ENCODE measurements around the gene ADD1. TPM values are rescaled to one million over a fixed set of nuclear protein-coding genes. Genes with fewer than 3 reads are reported as not detected.
"Not testable (repeated sequence)": the region's sequence is repeated elsewhere in the genome, so short reads cannot be mapped to it uniquely, and the experiment has no call there.

The ADD1 gene
- total RNA-seq, 1 donor from 2014 or later: 228 TPM

DNA sequence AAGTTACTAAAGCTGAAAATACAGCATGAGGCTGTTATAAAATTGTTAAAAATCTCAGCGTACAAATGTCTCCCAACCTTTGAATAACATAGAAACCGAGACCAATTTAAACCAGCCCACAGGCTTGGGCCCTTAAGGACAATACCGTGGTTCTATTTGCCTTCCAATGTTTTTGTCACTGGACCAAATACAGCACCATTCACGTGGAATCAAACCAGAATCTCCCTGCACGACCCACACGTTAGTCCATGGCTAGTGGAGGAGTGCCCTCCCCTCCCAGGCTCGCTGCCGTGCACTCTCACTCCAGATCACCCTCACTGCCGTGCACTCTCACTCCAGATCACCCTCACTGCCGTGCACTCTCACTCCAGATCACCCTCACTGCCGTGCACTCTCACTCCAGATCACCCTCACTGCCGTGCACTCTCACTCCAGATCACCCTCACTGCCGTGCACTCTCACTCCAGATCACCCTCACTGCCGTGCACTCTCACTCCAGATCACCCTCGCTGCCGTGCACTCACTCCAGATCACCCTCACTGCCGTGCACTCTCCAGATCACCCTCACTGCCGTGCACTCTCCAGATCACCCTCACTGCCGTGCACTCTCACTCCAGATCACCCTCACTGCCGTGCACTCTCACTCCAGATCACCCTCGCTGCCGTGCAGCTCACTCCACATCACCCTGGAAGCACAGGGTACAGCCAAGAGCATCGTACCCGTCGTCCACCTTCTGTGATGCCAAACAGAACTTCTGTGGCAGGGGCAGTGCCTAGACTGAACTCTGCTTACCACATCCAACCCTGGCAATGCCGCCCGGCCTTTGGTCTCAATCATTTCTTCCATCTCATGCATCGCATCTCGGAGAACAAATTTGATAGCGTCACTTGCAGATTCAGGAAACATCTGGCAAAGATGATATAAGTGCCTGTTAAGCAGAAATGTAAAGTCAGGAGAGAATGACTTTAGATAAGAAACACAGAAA, 102.3 kb downstream of the ADD1 start:
- DNase-seq; ATAC-seq; intact Hi-C loops (cut with micrococcal nuclease): not testable (repeated sequence)

DNA sequence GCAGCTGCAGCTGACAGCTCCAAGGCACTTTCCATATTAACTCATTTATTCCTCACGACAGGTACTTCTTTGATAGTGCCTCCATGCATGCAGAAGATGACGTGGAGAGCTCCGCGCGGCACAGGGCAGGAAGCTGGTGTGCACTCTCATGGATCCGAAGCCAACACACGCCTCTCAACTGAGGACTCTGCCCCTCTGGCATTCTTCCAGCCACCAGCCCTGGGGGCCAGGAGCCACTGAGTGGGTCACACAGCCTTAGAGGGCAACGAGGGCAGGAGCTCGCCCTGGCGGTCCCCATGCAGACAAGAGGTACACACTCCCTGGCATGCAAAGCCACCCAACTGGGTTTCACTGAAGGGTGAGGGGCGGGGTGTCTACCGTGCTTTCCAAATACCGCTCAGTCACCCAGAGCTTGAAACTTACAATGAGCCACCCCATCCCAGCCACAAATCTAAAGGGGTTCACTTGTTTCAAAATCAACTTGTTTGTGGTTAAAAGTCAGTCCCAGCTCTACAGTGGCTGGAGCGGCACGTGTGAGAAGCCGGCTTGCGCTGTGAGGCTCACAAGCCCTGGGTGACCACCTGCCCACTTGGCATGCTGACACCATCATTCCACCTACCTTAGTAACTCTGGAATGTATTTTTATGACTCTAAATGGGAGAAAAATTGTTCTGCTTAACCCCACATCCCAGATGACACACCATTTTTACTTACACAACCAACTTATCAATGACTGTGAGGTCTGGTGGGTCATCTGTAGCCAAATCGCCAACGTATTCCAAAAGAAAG, 103.4 kb downstream of the ADD1 start:
- DNase-seq (no peak), ATAC-seq (no peak)
- intact Hi-C loops (cut with micrococcal nuclease): no loop called here

DNA sequence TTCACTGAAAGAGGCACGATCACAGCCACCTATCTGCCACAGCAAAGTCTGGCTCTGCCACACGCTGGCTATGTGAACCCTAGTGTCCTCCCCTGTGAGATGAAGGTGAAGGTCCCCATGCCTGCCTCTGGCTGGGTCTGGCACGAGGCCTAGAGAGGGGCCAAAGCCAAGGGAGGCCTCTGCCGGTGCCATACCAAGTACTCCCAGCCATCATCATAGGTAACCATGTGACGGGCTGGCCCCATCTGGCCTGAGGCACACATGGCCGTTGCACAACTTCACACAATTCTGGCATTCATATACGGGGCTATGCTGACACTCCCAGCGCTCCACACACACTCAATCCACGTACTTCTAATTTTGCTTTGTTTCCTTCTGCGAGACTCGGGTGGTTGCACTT, 104.3 kb downstream of the ADD1 start:
- intact Hi-C loops (cut with micrococcal nuclease): no loop called here
- ATAC-seq: peak; percentile 88
- peak; percentile 76 for DNase-seq

DNA sequence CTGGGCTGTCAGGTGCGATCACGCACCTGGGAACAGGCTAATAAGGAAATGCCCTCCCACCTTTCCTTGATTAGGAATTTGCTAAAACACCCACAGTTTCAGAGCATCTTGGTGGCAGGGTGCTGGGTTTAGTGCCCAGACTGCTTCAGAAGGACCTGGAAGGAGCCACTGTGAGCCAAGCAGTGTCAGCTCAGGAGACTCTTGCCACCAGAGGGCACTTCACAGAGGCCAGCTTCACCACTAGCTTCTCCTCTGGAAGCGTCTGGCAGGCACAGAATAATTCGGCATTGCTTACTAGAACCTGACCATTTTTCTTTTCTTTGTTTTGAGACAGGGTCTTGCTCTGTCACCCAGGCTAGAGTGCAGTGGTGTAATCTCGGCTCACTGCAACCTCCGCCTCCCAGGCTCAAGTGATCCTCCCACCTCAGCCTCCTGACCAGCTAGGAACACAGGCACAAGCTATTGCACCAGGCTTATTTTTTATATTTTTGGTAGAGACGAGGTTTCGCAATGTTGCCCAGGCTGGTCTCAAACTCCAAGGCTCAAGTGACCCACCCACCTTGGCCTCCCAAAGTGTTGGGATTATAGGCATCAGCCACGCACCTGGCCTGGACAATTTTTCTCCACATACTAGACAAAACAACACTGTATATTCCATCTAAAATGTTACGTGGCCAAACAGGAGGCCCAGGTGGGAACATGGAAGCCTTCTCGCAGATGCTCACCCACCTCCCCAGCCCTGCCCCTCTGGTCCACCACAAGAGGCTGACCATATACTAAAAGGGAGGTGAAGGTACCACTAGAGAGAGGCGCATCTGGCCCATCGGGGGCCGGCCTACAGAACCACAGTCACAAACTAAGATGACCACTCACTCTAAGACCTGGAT, 105.5 kb downstream of the ADD1 start:
- no peak for DNase-seq
- peak; percentile 56 for ATAC-seq
- intact Hi-C loops (cut with micrococcal nuclease): no loop called here

DNA sequence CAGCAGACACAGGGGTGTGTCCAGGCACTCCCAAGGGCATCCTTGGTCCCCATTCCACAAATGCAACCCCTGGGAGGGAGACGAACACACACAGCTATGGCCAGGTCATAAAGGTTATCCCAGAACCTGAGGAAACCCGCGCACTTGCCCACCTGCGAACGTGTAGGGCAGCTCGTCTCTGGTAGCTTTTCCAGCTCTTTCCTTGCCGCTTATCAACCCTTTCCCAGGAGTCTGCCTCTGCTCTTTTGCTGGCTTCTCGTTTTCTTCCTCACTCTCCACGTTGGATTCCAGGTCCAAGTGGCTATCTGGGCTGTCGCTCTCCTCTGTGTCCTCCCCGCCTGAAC, 106.1 kb downstream of the ADD1 start:
- no peak for DNase-seq
- intact Hi-C loops (cut with micrococcal nuclease): no loop called here
- ATAC-seq: no peak

DNA sequence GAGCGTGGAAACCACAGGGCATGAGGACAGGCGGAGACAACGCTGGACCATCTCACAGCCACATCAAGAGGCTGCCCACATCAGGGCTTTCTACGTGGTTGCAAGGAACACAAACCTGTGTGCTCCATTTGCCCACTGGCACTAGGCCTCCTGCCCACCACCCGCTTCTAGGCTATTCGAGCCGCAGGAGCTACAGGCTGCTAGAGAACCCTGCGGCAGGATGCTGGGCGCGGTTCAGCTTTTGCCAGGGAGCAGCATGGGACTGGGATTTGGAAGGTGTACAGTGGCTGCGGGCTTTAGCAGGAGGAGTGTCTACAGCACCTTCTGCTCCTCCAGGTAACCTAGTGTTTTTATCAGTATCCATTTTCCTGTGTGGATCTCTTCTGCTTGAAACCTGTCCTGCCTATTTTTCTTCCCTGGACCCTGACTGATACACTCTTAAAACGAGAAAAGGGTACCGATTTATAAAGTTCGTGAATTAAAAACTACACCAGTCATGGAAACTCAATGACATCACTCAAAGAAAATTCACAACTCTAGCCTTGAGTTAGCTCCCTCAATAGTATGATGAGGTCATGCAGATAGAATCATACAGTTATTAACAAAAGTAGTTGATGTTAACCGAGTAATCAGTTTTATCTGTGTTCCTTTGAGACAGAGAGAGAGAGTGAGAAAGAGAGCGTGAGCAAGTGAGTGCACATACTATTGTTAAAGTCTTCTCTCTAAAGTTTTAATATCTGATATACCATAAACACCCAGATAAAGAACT, 106.8 kb downstream of the ADD1 start:
- intact Hi-C loops (cut with micrococcal nuclease): no loop called here
- DNase-seq: no peak
- ATAC-seq: no peak

DNA sequence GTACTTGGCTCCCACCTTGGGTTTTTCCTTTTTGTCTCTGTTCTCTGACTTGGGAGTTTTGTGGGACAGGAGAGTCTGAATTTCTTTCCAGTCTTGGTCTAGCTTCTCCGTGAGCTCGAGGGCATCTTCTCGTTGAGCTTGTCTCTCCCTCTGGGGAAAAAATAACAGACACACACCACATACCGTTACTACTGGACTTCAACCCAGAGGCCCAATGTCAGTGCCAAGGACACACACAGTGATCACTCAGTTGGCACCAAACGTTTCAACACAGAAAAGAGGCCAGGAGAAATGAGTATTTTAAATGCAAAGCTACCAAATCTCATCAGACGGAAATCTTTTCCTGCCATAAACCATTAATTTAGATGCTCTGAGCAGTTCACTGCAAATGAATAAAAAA, 109.9 kb downstream of the ADD1 start:
- DNase-seq (no peak), ATAC-seq (peak; percentile 52)
- intact Hi-C loops (cut with micrococcal nuclease): no loop called here

DNA sequence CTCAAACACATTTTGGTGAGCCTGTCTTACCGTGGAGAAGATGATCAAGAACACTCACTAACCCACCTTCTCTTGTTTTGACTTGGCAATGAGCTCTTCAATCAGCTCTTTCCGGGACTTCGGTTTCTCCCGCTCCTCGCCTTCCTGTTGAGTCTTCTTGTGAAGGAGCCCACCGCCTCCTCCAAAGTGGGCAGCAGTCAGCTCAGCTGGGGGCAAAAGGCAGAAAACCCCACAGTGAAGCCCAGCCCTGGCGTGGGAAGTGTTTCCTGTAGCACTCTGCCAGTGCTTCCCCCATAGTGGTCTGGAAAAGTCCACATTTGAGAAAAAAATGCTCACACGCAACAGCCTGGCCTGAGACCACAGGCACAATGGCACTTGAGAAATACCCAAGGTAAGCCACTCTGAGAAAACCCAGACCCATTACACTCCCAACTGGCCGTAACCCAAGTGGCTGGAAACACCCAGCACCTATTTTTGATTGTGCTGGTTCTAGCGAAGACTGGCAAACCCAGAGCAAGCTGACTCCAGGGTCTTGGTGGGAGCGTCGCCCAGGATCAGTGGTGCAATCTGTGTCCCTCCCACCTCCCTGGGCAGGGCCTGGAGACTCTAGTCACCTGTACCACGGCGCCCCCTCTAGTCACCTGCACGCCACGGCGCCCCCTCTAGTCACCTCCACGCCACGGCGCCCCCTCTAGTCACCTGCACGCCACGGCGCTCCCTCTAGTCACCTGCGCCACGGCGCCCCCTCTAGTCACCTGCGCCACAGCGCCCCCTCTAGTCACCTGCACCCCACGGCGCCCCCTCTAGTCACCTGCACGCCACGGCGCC, 110.9 kb downstream of the ADD1 start:
- ATAC-seq (peak; percentile 57), DNase-seq (no peak)
- intact Hi-C loops (cut with micrococcal nuclease): no loop called here

DNA sequence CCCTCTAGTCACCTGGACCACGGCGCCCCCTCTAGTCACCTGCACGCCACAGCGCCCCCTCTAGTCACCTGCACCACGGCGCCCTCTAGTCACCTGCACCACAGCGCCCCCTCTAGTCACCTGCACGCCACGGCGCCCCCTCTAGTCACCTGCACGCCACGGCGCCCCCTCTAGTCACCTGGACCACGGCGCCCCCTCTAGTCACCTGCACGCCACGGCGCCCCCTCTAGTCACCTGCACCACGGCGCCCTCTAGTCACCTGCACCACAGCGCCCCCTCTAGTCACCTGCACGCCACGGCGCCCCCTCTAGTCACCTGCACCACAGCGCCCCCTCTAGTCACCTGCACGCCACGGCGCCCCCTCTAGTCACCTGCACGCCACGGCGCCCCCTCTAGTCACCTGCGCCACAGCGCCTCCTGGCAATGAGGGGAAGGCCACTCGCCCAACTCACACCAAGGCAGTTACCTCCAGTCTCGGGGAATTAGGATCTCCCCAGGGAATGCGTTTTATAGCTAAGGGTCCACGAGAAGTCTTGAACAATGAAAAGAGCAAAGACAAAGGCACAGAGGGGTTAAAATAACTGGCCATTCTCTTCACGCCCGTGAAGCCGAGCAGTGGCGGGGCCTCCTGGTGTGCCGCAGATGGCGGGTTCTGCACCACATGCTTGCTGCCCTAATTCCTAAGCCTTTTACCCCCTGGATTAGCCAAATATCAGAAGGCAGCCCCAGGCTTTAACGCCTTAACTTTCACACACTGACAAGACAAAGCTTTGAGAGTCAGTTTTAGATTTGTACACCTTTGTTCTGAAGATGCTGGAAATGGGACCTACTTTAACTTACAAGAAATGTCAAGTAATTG, 111.8 kb downstream of the ADD1 start:
- intact Hi-C loops (cut with micrococcal nuclease); ATAC-seq; DNase-seq: not testable (repeated sequence)

DNA sequence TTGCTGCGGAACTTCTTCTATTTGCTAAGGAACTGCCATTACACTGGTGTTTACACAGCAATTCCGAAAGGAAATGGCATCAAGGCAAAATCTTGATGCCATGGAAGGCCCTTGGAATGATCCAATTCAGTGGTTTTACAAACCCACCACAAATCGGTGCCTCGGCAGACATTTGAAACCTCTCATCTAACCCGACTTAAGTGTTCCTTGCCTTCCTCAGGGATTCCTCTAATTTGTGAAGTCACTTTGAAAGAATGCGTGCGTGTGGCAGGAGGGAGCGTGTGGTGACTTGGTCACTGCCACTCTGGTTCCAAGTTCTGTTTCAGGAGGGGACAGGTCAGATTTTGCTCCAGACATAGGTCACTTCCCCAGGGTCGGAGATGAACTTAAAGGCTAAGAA, 114.8 kb downstream of the ADD1 start:
- ATAC-seq: no peak
- intact Hi-C loops (cut with micrococcal nuclease): no loop called here
- no peak for DNase-seq

DNA sequence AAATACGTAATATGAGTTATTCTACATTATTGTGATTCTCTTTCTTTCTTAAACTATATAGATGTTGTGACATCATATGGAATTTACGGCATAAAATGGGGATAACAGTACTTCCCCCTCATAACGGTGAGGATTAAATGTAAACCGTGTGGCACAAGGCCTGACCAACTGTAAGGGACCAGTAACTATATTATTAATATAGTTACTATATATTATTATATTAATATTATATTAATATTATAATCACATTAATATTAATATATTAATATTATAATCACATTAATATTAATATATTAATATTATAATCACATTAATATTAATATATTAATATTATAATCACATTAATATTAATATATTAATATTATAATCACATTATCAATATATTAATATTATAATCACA, 116.8 kb downstream of the ADD1 start:
- intact Hi-C loops (cut with micrococcal nuclease); ATAC-seq; DNase-seq: not testable (repeated sequence)

DNA sequence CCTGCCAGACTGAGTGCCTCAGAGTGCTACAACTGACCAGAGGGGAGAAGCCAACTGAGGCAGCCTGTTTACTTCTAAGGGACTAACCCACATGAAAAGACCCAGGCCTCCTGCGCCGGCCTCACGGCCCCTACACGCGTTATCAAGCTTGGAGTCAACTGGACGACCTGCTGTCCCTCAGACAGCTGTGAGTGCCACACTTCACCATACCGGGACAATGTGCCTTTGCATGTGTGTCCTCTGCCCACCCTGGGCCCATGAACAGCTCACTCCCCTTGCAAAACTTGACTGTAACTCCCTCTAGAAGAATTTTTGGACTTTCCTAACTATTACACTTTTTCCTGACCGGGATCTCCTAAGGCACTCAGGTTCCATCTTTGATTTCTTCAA, 117.8 kb downstream of the ADD1 start:
- intact Hi-C loops (cut with micrococcal nuclease): no loop called here
- no peak for ATAC-seq
- DNase-seq: no peak

DNA sequence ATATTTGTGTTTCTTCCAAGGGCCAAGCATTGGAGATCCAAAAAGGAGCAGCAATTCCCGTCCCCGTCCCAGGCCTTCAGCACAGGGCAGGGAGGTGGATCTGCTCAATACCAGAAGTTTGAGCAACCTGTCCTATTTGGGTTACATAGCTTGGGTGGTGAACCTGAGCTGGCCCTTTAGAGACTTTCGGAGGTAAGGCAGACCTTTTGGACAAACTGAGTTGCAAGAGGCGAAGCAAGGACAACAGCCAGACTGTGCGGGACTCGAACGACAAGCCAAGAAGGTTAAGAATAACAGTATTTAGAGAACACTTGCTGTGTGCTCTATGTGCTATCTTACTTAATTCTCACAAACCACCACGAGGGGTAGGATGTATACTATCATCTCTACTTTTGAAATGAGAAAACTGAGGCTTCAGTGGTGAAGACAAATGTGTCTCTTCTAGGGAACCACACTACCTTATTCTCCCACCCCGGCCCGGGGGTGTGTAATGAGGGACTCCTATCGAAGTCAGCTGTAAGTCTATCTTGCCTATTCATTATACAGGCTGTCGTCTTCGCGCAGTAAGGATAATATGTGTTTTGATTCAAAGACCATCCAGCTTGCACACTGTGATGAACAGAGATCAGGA, 118.3 kb downstream of the ADD1 start:
- DNase-seq (no peak), ATAC-seq (no peak)
- intact Hi-C loops (cut with micrococcal nuclease): no loop called here

DNA sequence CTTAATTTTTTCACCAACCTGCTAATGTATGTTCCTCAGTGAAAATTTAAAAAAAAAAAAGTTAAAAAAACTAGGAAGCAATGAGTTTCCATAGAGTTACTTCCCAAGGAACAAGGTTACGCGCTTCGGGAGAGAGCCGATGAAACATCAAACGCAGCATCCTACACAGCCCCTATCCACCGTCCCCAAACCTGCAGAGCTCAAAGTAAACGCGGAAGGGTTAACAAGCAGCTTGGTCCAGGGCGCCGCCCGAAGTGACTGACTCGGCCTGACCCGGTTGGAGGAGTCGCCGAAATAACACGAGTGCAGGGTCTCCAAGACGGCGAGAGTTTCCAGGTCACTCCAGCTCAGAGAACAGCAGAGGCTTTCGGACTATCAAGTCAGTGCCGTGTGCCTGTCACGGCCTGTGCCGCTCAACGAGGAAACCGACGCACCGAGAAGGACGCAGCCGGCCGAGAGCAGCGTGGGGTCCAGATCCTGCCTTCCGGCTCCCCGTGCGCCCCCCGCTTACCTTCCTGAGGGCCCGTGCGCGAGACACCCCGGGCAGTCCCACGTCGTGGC, 119.0 kb downstream of the ADD1 start:
- DNase-seq: no peak
- intact Hi-C loops (cut with micrococcal nuclease): no loop called here
- ATAC-seq: peak; percentile 40

DNA sequence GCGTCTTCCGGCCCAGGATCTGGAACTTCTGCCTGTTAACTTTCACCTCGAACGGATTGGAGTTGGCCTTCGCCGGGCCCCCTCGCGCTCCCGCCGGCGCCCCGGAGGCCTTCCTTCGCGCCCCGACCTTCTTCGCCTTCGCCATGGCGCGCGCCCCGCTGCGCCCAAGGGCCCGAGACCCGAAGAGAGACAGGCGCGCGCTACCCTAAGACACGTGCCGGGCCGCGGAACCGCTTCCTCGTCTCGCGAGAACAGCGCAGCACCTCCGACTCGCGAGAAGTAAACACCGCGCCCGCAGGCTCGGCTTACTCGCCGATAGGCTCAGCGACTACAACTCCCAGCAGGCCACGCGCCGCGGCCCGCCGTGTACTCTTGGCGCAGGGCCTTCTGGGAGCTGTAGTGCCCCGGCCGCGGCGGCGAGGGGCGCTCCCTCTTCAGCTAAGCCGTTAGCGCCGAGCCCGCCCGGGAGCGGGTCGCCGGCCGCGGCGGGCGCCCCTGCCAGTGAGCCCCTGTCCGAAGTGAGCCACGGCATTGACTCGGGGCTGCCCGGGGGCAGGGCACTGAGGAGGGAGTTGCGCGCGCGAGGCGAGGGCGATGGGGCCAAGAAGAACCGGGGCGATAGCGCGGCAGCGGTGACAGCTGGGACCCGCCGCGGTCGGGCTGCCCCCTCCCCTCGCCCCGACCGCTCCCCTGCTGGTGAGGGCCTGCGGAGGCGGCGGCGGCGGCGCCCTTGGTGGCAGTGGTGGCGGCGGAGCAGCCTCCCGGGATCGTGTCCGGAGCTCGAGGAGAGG, 119.7 kb downstream of the ADD1 start, which contains the start of the genes GRK4 and NOP14:
GRK4 (plus strand) TSS at position 397 of the 791 bp plus-strand sequence. CDS start 500 bp downstream, outside the sequence.
NOP14 (minus strand) TSS at position 232 of the 791 bp plus-strand sequence; CDS start at position 145, 87 bp downstream.
- ATAC-seq (peak; percentile 97), DNase-seq (peak; percentile 99)
- intact Hi-C loops (cut with micrococcal nuclease): no loop called here

Measured in left ventricle myocardium superior (tissue), 1 donor.